NCI-H1417 treated with DMSO at 0.1 percent for 48 hours (cell line): Measurements from ENCODE around the gene GSC2.
"Not testable (repeated sequence)": the region's sequence is repeated elsewhere in the genome, so short reads cannot be mapped to it uniquely, and the experiment has no call there.

ENCODE experiments used
- DNase-seq: peaks from one replicate; lab custom pipeline; 2025; lab: John Stamatoyannopoulos, UW

The GSC2 gene

GRCh38 chr22:19178065-19178656 lies 28.1 kb upstream of the GSC2 start:
- DNase-seq: no peak

DNA sequence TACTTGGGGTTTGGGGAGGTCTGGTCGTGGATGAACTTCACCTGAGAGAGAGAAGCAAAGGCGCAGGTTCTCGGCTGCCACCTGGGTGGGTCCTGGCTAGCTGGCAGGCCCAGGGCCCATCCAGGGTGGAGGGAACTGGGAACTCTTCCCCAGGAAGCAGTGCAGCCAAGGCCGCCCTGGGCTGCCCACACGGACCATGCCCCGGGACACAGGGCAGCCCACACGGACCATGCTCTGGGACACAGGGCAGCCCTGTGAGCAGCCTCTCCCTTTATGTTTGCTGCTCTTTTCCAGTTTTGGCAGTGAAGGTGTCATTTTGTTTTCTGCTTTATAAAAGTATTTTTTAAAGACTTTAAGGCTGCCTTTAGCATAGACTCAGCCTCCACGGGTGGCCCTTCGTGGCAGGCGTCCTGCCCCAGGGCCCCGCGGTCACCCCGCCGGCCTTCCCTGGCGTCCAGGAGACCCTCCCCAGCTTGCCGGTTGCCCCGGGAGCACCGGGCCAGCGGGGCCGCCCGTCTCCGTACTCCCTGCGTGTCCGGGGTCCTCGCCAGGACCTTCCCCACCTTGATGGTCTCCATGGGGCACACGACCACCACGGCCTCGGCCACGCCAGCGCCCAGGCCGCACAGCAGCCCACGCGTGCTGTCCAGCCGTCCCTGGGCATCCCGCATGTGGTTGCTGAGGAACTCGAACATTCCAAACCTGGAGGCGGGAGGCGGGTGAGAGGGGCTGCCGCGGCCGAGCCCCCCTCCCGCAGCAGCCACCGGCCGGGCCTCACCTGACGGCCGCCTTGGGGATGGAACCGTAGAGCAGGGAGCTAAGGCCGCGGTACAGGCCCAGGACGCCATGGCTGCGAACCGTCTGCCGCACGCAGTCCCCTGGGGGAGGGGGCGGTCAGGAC lies 27.3 kb upstream of the GSC2 start:
- no peak for DNase-seq

- DNase-seq: no peak
Observed at GRCh38 chr22:19176732-19177131, 26.6 kb upstream of the GSC2 start.

DNA sequence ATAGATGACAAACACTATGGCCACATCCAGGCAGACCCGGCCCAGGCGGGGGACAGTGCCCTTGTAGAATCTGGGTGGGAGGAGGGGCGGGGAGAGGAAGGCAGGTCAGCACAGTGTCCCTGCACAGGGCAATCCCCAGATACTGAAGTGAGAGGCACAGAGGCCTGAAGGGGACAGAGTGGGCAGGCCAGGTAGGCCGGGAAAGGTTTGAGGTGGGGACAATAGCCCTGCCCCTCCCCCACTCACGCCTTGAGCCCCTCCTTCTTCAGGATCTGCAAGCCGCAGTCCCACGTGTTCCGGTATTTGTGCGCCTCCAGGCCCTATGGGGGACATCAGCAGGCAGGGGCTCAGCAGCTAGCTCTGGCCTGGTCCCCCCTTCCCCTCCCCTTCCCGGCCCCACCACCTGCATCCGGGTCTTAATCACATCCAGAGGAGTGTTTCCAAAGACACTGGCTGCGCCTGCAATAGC lies 26.1 kb upstream of the GSC2 start:
- DNase-seq: no peak

- DNase-seq: no peak
Observed at GRCh38 chr22:19175602-19176174, 25.6 kb upstream of the GSC2 start.

DNA sequence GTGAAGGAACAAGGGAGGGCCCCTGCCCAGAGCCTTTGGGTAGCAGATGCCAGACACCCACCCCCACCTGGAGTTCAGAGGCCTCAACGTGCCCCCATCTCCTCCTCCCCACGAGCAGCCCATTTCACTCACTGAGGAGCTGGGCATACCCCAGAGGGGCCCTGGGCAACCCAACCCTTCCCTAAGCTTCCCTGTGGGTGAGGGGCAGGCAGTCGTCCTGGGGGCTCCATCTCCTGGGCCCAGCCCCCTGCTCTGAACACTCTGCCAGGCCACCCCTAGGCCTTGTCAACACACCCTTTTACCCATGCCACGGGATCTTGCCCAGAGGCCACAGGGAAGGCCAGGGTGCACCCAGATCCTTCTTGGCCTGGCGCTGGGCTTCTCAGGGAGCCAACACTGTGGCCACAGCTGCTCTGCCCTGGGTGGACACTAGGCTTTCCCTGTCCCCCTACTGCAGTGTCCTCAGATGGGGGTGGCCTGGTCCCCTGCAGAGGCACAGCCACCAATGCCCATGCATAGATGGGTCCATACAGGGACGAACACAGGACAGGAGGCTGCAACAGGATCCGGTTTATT lies 25.0 kb upstream of the GSC2 start:
- DNase-seq: no peak

GRCh38 chr22:19174106-19175025 lies 24.3 kb upstream of the GSC2 start:
- no peak for DNase-seq

- DNase-seq: no peak
Observed at GRCh38 chr22:19173047-19174035, 23.2 kb upstream of the GSC2 start.

DNA sequence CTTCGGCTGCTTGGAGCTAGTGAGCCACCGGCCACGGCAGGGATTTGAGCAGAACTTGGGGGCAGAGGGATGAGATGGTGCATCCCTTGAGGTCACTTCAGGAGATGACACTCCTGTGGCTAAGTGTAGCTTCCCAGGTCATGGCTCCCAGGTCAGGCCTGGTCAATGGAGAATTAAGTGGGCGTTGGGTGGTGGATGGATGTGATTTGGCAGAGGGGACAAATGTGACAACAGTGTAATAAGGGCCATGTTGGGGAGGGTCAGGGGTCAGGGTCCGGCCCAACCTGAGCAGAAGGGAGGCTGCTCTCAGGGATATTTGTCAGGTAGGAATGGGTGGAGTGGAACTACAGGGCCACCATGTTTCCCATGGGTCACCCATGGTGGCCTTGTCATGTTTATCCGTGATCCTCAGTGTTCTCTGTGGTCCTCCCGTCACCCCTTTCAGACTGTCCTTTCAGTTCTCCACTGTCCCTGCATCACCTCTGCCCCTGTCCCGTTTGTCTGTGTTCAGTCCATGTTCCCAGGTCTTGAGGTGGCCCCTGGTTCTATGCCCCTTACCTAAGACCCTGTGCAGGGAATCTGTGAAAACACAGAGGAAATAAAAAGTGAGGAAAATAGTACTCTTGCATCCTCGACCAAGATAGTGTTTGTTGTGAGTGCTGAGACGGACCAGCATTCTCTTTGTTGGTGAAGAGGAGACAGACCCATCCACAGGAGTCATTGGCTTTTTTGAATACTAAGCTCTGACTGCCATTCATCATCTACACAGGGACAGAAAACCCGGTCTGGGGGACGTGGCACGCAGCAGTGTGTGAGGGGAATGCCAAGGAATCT lies 22.3 kb upstream of the GSC2 start:
- DNase-seq: no peak

GRCh38 chr22:19169947-19170318 lies 19.8 kb upstream of the GSC2 start:
- no peak for DNase-seq

DNA sequence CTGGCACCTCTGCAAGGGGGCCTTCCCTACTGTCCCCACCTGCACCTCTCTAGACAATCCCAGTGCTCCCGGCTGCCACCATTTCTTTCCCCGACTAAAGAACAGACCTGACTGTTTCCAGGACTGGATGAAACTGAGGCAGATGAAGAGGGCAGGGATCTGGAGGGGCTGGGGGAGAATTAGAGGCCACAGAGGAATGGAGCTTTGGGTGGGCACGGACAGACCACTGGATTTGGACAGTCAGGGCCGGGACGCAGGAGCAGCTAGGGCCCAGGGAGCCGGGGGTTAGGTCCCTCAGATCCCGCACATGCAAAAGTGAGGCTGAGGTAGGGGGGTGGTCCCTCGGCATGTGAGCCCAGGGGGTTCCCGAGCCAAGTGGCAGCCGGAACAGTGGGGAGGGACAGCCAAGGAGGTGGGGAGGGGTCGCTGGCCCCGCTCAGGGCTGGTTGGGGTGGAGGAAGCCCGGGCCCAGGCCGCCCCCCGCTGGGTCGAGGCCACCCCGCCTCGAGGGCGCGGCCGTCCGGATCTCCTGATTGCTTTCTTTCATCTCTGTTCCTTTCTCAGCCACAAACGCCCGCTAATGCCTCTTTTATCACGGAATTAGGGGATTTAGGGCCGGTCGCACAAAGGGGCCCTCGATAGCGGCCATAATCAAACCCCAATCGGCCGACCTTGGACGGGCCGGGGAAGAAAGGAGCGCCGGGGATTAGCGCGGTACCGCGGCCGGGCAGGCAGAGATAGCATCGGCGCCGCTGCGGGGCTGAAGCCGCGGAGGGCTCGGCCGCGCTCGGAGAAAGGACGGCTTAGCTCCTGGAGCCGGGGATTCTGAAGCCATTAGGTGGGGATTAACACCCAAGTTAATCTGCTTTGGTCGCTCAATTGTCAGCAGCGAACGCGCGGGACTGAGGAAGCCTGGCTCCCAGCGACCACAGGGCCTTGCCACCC lies 19.2 kb upstream of the GSC2 start:
- no peak for DNase-seq

GRCh38 chr22:19168088-19168890 lies 18.2 kb upstream of the GSC2 start:
- no peak for DNase-seq

DNA sequence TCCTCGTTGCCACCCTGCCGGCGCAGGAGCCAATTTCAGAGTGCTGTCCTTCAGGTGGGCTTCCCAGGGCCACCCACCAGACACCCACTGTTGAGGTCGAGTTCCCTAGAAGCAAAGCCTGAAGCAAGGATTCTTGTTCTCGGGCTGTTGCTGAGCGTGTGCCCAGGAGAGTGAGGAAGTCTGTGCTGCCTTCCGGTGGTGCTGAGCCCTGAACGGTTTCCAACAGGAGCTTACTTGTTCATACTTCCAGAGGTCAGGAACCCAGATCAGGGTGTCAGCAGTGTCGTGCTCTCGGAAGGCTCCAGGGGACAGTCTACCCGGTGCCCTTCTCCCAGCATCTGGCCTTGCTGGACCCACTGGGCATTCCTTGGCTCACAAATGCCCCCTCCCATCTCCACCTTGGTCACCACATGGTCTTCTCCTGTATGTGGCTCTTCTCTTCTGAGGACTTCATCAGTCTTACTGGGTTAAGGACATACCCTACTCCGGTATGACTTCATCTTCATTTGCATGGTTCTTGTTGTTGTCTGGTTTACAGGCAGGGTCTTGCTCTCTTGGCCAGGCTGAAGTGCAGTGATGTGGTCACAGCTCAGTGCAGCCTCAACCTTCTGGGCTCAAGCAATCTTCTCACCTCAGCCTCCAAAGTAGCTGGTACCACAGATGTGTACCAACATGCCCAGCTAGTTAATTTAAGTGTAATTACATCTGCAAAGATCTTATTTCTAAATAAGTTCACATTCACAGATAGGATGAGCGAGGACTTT lies 17.2 kb upstream of the GSC2 start:
- DNase-seq: no peak

- no peak for DNase-seq
Observed at GRCh38 chr22:19166421-19166820, 16.3 kb upstream of the GSC2 start.

GRCh38 chr22:19164425-19164824 lies 14.3 kb upstream of the GSC2 start:
- no peak for DNase-seq

- DNase-seq: not testable (repeated sequence)
Observed at GRCh38 chr22:19158649-19159048, 8.6 kb upstream of the GSC2 start.

- not testable (repeated sequence) for DNase-seq
Observed at GRCh38 chr22:19156109-19156508, 6.0 kb upstream of the GSC2 start.
